Measurements from ENCODE around the gene DOCK1.

Gene DOCK1

DNA sequence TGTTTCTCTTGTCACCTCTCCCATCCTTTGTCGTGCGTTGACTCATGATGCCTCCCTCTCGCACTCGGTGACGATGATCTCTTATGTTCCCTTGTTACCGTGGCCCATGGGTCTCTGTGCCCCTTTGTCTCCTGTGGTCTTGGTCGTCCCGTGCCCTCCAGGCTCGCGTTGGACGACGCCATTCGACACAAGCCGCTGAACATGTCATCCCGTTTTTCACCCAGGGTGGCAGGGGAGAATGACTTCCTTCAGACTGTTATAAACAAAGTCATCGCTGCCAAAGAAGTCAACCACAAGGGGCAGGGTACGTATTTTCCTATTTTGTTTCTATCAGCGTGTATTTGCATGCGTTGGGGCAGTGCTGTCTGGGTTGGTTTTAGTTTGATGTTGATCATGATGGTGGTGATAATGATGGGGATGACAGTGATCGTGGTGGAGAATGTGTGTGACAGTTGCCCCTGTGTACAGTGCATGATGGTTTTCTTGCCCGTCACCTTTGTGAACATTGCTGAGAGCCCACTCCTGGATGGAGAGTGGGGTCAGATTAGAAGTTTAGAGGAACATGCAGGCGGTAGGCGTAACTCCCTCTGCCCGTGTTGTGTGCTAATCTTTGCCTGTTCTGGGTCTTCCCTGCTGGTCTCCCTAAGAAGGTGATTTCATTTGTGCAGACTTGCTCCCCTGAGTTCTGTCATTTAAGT is 107.0 kb downstream of the DOCK1 start:
- DNase-seq (ENCODE audit: low spot score) = no peak

DNA sequence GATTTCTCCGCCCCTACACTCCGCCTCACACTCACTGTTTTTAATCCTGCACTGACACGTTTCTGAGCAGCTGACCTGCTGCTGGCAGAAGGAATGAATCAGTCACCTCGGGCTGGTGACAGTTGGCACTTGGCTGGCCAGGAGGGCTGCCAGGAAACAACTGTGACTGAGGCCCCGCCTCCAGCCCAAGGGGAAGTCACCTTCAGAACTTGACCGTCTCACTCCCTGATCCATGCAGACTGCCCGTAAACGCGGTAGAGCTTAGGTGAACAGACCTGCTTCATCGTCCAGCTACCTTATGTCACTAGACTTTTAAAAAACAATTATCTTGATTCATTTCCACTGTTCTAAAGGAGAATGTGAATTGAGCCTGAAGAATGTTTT is 107.5 kb downstream of the DOCK1 start:
- no peak for DNase-seq (ENCODE audit: low spot score)

DNA sequence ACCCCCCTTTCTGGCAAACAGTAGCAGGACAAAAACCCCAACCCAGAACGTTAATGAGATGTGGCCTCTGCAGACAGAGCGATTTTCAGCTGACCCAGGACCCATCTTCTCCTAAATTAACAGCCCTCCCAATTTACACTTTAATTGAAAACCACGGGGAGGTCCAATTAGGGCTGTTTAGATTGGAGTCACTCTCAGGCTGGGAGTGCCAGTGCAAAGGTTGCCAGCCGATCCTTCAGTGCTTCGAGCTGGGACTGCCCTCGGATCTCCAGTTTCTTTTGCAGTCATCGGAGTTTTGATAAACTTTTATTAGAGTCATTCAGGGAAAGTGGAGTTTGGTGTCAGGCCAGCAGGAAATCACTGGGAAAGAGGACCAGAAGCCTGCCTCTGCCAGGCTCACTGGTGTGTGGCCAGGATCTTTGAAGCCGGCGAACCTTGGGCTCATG is 108.0 kb downstream of the DOCK1 start:
- no peak for DNase-seq (ENCODE audit: low spot score)

DNA sequence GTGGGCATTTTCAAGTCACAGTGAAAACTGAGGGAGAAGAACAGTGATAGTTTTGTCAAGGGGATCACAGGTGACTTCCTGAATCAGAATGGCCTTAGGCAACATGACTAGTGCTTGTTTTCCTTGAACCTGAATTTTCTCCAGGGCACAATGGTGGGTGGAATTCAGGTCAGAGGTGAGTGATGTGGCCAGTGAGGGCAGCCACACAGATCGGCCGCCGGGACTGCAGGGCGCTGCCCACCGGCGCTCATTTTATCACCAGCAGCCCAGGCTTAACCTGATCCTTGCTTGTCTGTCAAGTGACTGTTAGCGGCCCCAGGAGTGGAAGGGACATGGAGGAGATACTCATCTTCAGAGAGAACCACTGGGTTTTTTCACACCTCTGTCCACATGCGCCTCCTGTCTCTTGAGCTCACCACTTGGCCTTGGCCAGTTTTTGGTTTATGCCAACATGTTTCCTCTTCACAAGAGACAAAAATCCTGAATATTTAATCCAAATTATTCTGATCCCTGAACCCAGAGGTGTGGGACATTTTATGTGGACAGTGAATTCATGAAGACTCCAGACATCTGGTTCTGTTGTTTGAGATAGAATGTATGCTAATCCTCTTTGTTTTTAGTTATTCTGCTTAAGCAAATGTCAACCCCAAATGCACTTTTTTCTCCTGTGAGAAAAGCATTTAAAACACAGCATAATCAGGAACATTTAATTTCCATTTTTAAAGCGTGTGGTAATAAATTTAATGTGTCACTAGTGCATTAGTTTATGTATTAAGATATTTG is 108.7 kb downstream of the DOCK1 start:
- DNase-seq (ENCODE audit: low spot score) = no peak

DNA sequence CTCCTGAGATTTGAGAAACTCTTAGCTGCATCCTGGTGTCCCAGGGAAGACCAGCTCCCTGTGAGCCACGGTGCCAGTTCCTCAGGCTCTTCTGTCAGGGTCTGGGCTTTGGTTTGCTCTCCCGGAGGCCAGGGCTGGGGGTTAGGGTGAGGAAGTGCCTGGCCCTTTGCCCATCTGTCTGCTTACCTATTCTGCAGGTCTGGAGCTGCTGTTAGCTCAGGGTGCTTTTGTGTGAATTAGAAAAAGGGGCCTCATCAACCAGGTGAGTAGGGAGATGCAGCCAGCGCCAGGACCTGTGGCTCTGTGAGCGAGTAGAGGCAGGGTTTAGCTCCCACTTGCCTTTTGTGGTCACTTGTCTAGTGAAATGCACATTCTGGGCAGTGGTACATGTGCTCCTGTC is 109.4 kb downstream of the DOCK1 start:
- no peak for DNase-seq (ENCODE audit: low spot score)

DNA sequence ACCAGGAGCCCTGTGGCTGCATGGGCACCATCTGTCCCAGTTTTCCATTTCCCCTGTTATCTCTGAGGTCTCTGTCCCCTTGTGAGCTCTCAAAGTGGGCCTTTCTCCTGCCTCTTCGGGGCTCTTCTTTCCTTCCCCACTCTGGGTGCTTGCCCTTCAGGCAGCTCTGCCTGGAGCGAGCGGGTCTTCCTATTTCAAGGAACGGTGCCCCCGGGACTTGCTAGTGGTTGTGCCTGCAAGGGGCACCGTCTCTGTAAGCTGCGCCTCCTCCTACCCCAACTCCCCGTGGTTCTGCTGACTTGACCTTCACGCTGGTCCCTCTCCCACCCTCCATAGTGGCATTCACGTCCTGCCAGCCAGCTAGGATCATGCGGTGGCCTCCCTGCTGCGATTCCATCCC is 110.1 kb downstream of the DOCK1 start:
- no peak for DNase-seq (ENCODE audit: low spot score)

DNA sequence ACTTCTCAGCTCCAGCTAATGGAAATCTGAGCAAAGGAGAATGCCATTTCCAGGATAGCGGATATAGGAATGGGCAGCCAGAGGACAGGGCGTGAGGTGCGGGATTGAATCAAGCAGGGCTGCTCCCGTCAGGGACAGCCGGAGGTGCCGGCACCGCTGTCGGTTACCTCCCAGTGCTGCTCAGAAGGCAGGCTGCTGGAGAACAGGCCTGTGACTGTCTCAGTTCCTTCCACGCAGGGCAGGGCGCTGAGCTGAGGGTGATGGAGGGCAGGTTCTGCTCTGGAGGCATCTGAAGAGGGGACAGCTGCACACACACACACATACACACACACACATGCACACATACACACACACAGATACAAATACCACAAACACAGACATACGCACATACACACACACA is 111.1 kb downstream of the DOCK1 start:
- no peak for DNase-seq (ENCODE audit: low spot score)

DNA sequence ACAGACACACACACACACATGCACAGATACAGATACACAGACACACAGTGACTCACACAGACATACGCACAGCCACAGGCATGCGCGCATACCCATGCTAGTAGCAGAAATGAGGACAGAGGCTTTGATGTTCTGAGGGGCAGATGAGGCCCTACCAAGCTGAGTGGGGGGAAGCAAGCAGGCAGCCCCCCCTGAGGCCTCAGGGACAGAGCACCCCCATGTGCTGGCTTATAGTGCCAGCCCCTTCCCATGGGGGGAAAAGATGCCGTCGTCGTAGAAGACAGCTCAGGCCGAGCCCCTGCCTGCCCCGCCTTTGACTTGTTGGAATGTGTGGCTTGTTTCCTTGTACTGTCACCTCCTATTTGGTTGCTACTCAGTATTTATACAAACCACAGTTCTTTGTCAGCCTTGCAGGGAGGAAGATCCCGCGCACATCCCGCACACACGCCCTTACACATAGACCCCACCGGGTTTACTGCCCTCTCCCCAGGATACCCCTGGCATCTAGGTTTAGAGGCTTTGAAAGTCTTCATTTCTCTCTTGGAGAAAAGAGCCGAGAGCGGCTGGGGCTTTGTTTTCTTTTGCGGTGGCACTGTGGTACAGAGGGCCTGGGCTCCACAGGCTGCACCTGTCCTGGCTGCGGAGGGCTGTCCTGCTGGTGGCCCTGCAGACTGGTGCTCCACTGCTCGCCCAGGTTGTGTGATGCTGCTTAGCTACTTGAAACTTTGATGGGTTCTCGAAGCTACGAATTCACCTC is 112.5 kb downstream of the DOCK1 start:
- DNase-seq (ENCODE audit: low spot score) = no peak

DNA sequence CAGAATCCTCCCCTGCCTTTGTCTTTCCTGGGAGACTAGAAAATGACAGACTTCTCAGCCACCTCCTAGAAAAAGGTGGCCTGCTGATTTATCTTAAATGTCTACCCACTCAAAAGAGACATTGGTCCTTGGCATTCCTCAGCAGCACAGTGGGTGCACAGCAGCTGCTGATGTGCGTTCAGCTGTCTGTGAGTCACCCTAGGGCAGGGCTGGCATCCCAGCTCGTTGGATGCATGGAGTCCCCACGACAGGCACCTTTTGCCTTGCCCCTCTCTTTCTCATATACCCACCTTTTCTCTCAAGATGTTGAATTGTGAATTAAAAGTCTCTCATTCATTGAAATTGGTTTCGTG is 113.0 kb downstream of the DOCK1 start:
- no peak for DNase-seq (ENCODE audit: low spot score)

DNA sequence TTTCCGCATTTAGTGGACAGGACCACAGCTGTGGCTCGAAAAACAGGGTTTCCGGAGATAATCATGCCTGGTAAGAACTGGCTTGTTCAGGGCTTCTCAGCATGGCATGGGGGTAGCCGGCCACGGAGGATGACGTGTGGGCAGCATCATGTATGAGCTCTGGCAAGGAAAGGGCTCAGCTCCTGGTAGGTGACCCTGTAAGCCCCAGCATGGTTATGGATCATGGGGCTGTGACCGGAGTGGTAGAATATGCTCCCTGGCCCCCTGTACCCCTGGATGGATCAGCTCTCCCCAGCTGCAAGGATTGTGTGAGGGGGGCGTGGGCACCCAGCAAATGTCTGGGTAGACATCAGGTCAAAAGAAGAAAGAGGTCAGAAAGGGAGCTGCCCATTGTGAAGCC is 113.5 kb downstream of the DOCK1 start:
- no peak for DNase-seq (ENCODE audit: low spot score)

DNA sequence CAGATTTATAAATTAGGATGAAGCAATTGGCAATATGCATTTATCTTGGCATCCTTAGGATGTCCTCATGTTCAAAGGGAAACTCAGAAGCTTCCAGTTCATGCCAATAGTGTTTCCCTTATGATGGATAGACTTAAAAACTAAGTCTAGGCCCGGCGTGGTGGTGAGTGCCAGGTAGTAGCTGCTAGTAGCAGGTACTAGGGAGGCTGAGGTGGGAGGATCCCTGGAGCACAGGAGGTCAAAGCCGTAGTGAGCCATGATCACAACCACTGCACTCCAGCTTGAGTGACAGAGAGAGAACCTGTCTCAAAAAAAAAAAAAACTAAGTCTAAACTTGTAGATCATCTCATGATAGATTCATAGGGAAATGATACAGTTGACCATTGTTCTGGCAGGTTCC is 115.0 kb downstream of the DOCK1 start:
- no peak for DNase-seq (ENCODE audit: low spot score)

DNA sequence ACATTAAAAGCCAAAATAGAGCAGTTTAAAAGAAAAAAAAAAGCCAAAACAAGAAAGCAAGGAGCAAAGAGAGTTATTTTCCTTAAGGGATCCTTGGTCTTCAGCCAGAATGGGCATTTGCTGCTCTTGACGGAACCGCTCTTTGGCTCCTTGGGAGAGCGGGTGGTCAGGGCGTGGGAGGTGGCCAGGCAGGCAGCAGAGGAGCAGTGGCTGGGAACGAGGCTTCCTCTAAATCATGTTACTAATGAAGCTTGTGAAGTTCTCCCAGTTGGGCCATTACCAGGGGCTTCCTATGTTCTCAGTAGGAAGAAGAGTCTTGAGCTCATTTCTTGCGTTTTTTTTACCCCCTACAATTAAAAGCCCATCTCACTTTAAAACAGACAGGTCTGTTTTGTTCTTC is 116.6 kb downstream of the DOCK1 start:
- no peak for DNase-seq (ENCODE audit: low spot score)

DNA sequence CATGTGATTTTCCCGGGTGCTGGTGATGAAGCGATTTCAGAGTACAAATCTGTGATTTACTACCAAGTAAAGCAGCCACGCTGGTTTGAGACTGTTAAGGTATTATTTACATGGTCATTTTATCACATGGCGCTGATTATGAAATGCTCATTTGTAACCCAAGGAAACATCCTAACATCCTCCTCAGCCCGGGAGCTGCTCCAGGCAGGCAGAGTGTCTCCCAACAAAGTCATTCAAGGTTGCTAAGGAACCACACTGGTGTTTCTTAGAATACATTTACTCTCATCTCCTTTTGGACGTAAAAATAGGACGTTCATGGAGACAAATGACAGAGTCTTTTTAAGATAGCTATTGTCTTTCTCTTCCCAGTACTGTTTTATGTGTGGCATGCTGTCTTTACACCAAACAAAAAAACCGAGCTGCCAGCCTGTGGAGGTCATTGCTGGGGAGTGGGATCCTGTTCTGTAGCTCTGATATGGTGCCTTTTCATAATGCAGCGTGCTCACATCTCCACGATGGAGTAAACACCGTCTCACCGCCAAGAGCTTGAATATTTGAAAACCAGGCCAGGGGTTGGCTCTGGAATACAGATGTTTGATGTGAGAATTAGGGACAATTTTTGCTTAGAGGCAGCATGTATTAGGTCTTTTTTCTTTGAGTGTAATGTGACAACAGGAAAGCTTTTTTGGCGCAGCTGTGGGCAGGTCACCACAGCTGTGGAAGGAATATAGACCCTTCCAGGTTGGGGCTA is 119.6 kb downstream of the DOCK1 start:
- no peak for DNase-seq (ENCODE audit: low spot score)

DNA sequence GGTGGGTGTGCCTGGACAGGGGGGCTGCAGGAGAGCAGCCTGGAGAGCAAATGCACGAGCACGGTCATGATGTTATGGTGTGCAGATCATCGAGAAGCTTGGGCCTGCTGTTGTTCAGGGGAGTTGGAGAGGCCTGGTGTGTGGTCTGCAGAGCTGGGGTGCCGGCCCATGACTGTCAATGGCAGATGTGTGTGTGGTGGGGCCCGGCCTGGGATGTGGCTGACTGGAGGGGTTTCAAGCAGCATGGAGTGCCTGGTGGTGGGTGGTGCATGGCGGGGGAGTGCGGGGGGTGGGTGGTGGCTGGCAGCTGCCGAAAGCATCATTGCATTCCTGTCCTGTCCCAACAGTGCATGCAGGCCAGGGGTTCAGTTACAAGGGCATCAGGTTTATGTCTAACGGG is 122.6 kb downstream of the DOCK1 start:
- DNase-seq (ENCODE audit: low spot score) = no peak

DNA sequence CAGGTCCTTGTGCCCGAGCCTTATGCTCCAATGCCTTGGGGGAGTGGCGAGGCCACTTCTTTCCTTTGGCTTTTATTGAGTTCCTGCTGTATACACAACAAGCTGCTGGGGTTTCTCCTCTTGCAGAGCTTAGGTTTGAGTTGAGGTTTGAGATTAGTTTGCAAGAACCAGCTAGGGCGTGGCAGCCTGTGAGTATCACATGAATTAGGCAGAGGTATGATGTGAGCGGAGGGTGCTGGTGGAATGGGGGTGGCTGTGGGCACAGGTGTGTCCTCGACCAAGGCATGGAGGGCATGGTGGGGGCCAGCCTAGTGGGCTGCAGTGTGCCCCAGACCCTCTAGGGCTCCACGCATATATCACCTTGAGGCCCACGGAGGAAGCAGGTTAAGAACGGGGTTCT is 123.3 kb downstream of the DOCK1 start:
- no peak for DNase-seq (ENCODE audit: low spot score)

DNA sequence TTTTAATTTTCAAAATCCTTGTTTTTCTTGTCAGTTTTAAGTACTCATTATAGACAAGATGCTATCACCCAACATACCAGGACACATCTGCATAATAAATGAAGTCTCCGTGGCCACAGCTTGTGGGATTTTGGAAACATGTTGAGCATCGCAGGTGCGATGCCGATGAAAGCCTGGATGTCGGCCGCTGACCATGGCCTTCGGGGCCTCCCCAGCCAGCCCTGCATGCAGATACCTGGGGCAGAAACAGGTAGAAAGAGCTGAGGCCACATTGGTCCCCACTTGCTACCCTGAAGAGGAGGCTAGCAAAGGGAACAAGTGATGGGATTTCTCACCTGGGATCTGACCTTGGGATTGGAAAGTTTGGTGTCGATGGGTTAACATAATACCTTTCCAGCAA is 123.8 kb downstream of the DOCK1 start:
- DNase-seq (ENCODE audit: low spot score) = no peak

DNA sequence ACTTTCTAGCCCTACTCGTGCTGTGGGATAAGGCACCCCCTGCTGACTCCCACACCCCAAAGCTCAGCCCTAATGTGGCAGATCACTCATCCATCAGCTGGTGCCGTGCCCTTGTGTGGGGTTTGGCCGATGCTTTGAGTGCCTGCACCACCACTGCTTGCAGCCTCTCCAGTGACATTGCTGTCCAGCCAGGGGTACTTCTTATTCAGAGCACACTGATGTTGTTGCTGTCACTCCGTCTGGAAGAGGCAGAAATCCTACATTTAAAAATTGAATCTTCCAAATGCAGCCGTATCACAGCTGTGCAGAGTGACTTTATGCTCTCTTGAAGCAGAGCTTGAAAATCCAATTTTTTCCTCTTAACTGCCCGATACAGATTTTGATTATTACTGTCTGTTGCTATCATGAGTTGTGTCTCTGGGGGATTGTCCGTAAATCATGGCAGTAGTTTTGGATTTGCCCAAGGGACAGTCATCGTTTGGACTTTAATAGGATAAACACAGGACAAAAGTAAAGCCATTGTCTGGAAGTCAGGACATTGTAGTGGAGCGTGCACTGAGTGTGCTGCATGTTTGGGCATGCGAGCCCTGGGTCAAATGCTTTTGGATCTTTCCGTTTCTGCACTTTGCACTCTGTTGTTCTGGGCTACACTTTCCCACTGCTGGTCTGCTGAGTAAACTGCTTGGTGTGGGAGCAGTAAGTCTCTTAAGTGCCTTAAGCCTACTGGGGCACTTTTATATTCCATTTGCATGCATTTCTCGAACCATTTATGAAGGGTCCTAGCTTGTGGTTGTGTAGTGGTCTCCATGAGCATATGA is 128.2 kb downstream of the DOCK1 start:
- no peak for DNase-seq (ENCODE audit: low spot score)

DNA sequence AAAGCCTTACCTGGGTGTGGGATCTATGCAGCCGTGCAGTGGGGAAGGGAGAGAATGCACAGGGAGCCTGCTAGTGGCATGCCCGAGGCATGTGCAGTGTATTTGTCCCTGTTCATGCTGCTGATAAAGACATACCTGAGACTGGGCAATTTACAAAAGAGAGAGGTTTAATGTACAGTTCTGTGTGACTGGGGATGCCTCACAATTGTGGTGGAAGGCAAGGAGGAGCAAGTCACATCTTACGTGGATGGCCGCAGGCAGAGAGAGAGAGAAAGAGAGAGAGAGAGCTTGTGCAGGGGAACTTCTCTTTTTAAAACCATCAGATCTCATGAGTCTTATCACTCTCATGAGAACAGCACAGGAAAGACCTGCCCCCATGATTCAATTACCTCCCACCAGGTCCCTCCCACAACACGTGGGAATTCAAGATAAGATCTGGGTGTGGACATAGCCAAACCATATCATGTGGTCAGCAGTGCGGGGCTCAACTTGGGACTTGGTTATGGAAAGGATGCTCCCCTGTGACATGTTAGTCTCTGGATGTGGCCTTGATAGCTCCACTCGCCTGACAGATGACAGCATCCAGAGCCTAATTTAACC is 128.9 kb downstream of the DOCK1 start:
- DNase-seq (ENCODE audit: low spot score) = no peak

DNA sequence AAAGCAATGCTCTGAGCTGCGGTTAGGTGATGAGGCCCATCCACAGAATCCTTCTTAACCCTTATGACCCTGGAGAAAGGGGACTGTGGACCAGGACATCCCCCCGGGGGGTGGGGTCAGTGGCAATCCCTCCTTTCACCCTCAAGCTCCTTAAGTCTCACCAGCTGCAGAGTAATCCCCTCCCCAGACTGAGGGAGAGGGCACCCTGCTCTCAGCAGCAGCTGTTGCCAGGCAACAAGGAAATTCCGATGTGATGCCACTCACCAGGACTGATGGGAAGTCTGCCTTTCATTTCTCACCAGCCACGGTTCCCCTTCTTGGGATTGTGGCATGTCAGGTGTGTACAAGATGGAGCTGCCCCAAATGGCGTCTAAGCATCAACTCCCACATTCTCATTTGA is 129.6 kb downstream of the DOCK1 start:
- DNase-seq (ENCODE audit: low spot score) = no peak

DNA sequence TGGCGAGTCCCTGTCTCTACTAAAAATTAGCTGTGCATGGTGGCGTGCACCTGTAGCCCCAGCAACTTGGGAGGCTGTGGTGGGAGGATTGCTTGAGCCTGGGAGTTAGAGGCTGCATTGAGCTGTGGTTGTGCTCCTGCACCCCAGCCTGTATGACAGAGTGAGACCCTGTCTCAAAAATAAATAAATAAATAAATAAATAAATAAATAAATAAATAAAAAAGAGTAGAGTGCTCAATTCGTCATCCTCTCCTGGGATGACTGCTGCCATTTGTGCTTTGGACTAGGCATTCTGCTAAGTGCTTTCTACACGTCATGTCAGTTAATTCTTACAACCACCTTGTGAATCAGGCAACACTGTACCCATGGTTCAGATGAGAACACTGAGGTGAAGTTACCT is 130.6 kb downstream of the DOCK1 start:
- DNase-seq (ENCODE audit: low spot score) = no peak

DNA sequence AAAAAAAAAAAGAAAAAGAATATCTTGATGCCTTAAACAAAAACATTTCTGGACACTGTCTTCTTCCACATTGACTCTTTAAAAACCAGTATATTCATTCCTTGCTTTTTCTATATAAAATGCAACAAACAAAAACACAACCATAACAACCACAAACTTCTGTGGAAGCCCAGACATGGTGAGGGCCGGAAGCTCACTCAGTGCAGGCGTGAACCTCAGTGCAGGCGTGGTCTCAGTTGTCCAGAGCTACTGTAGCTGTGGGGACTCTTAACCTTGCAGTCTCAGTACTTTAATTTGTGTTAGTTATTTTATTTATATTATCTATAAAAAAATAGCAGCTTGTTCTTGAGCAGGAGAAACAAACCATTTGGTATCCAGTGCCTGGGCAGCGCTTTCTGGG is 131.8 kb downstream of the DOCK1 start:
- DNase-seq (ENCODE audit: low spot score) = no peak
